ENCODE results near the gene DOCK1.

DOCK1 gene

DNA sequence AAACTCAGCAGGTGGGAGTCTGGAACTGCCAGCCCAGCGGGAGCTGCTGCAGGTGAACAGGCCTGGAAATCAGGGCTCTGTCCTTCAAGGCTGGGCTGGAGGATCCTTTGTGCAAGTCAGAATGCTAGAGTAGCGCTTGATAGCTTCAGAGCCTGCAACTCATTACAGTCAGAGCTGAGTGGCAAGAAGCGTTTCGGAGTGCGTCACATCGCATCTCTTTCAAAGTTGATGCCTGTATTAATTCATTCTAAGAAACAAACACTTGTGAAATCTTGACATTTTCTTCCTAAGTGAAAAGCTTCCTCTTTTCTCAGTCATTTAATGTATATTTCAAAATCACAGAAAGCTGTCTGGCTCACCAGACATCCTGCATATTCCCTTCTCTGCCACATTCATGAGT, 522.7 kb downstream of the DOCK1 start:
- TF ChIP-seq, protein P1, sequence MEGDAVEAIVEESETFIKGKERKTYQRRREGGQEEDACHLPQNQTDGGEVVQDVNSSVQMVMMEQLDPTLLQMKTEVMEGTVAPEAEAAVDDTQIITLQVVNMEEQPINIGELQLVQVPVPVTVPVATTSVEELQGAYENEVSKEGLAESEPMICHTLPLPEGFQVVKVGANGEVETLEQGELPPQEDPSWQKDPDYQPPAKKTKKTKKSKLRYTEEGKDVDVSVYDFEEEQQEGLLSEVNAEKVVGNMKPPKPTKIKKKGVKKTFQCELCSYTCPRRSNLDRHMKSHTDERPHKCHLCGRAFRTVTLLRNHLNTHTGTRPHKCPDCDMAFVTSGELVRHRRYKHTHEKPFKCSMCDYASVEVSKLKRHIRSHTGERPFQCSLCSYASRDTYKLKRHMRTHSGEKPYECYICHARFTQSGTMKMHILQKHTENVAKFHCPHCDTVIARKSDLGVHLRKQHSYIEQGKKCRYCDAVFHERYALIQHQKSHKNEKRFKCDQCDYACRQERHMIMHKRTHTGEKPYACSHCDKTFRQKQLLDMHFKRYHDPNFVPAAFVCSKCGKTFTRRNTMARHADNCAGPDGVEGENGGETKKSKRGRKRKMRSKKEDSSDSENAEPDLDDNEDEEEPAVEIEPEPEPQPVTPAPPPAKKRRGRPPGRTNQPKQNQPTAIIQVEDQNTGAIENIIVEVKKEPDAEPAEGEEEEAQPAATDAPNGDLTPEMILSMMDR (conservative IDR thresholded peaks at IDR 0.05) = no peak
- no peak for TF ChIP-seq ZFX (IDR thresholded peaks at IDR 0.05)
- H3K27ac ChIP-seq = no peak overlapping the region

DNA sequence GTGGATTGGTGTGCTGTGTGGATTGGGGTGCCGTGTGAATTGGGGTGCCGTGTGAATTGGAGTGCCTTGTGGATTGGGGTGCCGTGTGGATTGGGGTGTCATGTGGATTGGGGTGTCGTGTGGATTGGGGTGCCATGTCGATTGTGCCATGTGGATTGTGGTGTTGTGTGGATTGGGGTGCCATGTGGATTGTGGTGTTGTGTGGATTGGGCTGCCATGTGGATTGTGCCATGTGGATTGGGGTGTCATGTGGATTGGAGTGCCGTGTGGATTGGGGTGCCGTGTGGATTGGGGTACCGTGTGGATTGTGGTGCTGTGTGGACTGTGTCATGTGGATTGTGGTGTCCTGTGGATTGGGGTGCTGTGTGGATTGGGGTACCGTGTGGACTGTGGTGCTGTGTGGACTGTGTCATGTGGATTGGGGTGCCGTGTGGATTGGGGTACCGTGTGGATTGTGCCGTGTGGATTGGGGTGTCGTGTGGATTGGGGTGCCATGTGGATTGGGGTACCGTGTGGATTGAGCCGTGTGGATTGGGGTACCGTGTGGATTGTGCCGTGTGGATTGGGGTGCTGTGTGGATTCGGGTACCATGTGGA, 523.3 kb downstream of the DOCK1 start:
- TF ChIP-seq, protein P1 (conservative IDR thresholded peaks at IDR 0.05) = no peak
- no peak for TF ChIP-seq ZFX (IDR thresholded peaks at IDR 0.05)
- H3K27ac ChIP-seq = no peak overlapping the region

DNA sequence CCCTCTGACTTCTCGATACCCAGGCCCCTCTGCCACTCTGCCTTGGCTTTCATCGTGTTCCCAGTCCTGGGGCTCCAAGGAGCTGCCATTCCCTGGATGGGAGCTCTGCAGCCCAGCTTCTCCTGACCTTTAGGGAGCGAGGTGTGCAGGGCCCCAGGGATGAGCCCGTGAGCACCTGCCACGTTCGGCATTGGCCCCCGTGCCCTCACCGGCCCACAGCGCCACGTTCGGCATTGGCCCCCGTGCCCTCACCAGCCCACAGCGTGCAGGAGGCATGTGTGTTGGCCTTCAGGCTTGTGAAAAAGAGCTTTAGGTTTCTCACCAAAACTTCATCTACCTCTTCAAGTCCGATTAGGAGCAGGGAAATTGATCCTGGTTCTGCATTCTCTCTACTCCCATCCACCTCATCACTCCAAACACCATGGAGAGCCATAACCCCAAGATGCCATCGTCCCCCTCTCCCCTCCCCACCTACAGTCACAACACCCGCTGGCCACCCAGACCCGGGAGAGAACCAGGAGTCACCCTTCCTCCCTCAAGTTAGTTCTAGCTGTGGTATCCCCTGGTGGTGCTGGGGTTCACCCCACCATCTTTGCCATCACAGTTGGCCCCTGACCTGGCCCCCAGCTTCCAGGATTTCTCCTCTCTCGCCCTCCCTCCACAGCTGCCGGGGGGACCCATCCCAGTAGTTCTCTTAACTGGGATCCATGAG, 524.5 kb downstream of the DOCK1 start:
- TF ChIP-seq, protein P1 (conservative IDR thresholded peaks at IDR 0.05) = no peak
- TF ChIP-seq ZFX (IDR thresholded peaks at IDR 0.05) = no peak
- no peak overlapping the region for H3K27ac ChIP-seq

DNA sequence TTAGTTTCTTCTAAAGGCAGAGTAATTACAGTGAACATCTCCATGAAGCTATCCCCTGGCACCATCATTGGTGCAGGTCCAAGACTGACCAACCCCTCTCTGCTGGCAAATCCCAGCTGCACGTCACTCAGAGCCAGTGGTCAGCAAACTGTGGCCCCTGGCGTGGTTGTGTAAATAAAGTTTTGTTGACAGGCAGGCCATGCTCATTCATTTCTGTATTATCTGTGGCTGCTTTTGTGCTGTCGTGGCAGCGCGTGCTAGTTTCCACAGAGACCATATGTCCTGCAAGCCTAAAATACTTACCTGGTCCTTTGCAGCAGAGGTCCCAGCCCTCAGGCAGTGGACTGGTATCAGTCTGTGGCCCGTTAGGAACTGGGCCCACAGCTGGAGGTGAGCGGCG, 526.3 kb downstream of the DOCK1 start:
- TF ChIP-seq, protein P1 (conservative IDR thresholded peaks at IDR 0.05) = no peak
- no peak for TF ChIP-seq ZFX (IDR thresholded peaks at IDR 0.05)
- no peak overlapping the region for H3K27ac ChIP-seq

DNA sequence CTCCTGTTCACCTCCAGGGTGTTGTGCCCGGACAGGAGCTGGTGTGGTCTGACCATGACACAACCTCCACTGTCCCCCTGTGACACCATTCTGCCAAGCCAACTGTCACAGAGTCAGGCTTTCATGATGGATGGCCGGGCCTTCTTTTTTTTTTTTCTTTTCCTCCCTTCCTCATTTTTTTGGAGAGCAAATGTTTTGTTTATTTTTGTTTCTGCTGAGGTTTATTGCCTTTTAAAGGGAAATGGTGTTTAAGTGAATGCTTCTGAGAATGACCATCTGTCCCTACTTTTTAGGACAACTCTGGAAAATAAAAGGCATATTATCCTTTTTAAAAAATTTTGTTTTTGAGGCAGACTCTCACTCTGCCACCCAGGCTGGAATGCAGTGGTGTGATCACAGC, 528.8 kb downstream of the DOCK1 start:
- TF ChIP-seq ZFX (IDR thresholded peaks at IDR 0.05) = no peak
- TF ChIP-seq, protein P1 (conservative IDR thresholded peaks at IDR 0.05) = no peak
- no peak overlapping the region for H3K27ac ChIP-seq

DNA sequence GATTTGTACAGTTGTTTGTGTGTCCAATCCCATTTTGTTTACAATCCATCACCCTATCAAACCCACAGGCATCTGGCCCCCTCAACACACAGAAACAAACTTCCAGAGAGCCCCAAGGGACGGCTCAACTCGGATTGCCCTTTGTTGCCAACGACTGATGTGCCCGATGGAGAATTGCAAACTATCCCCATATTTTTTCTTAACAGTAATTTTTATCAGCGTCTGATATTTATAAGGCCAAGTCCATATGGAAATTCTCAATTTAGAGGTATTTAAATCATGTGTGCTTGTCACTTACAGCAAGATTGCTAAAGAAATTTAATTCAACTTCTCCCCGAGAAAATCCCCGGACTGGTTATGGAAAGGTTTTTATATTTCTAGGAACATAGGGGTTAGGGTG, 530.0 kb downstream of the DOCK1 start:
- H3K27ac ChIP-seq = no peak overlapping the region
- TF ChIP-seq, protein P1 (conservative IDR thresholded peaks at IDR 0.05) = no peak
- no peak for TF ChIP-seq ZFX (IDR thresholded peaks at IDR 0.05)

DNA sequence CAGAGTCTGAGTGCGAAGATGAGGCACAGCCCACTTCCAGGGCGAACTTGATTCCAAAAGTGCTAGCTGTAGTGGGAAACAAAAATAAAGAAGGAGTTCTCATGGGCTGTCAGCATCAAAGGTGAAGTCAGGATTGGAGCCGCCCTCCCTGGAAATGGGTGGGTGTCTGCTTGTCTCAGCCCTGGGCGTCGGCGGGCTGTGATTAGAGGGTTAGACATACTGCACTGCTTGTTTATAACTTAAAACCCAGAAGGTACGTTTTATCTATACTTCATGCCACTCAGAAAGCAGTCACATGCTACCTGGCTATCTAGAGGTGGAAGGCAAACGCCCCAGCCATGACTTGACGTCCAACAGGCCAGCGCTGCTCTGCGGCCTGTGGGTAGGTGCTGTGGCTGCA, 535.1 kb downstream of the DOCK1 start:
- TF ChIP-seq, protein P1 (conservative IDR thresholded peaks at IDR 0.05) = no peak
- TF ChIP-seq ZFX (IDR thresholded peaks at IDR 0.05) = no peak
- H3K27ac ChIP-seq = no peak overlapping the region

All from C4-2B (cell line).